ENCODE measurements around the gene SMC2. TPM values are rescaled to one million over a fixed set of nuclear protein-coding genes. Genes with fewer than 3 reads are reported as not detected.
A peak's percentile ranks its signal among the peaks of the same experiment; 100 is the strongest.

SMC2 gene
- total RNA-seq, 2 donors from 2014 or later = 2.6 to 21.4 TPM

GRCh38 chr9:104078596-104078995 lies 15.5 kb upstream of the SMC2 start:
- TF ChIP-seq CTCF (IDR thresholded peaks at IDR 0.05) (no peak), POLR2A (IDR thresholded peaks at IDR 0.05) (no peak)
- intact Hi-C loops (cut with DNase I) = no loop called here
- ATAC-seq (no peak), DNase-seq (no peak)
- Histone ChIP-seq H3K4me3 (no peak overlapping the region), H3K27me3 (no peaks in the 10 kb centered on the region), H3K4me1 (peaks cover 13% of the 10 kb centered on the region), H3K36me3 (replicated peaks in 1 of 2; ENCODE audit: insufficient read depth in 1 of 2, low read depth in 2 of 2) (no peaks in the 10 kb centered on the region), H3K9me3 (peaks cover 0 to 8% (median 0%) of the 10 kb centered on the region in 3 donors), H3K27ac (no peak overlapping the region)

- DNase-seq (no peak), ATAC-seq (no peak)
- Histone ChIP-seq H3K27ac (no peak overlapping the region), H3K9me3 (peaks cover 0 to 8% (median 0%) of the 10 kb centered on the region in 3 donors), H3K4me3 (no peak overlapping the region), H3K4me1 (no peaks in the 10 kb centered on the region), H3K36me3 (replicated peaks in 1 of 2; ENCODE audit: insufficient read depth in 1 of 2, low read depth in 2 of 2) (no peaks in the 10 kb centered on the region), H3K27me3 (no peaks in the 10 kb centered on the region)
- intact Hi-C loops (cut with DNase I) = no loop called here
- TF ChIP-seq POLR2A (IDR thresholded peaks at IDR 0.05) (no peak), CTCF (IDR thresholded peaks at IDR 0.05) (no peak)
These were observed 13.1 kb upstream of the SMC2 start for GRCh38 chr9:104080983-104081382.

- Histone ChIP-seq H3K27ac (no peak overlapping the region), H3K4me3 (no peak overlapping the region), H3K27me3 (no peaks in the 10 kb centered on the region), H3K4me1 (no peaks in the 10 kb centered on the region), H3K36me3 (replicated peaks in 1 of 2; ENCODE audit: insufficient read depth in 1 of 2, low read depth in 2 of 2) (no peaks in the 10 kb centered on the region), H3K9me3 (peaks cover 0 to 8% (median 0%) of the 10 kb centered on the region in 3 donors)
- ATAC-seq (no peak), DNase-seq (no peak)
- TF ChIP-seq CTCF (IDR thresholded peaks at IDR 0.05) (no peak), POLR2A (IDR thresholded peaks at IDR 0.05) (no peak)
- intact Hi-C loops (cut with DNase I) = no loop called here
- WGBS, 2 donors = 88 to 93% methylated on average over 1 of the region's 1 CpG
These were observed 11.9 kb upstream of the SMC2 start for GRCh38 chr9:104082168-104082567.

GRCh38 chr9:104085525-104085924 lies 8.6 kb upstream of the SMC2 start:
- H3K36me3 ChIP-seq (replicated peaks in 1 of 2; ENCODE audit: insufficient read depth in 1 of 2, low read depth in 2 of 2) = no peaks in the 10 kb centered on the region
- H3K27me3 ChIP-seq = no peaks in the 10 kb centered on the region
- H3K9me3 ChIP-seq = peaks cover 0 to 8% (median 0%) of the 10 kb centered on the region in 3 donors
- ATAC-seq (no peak), DNase-seq (no peak)
- TF ChIP-seq POLR2A (IDR thresholded peaks at IDR 0.05) = no peak
- TF ChIP-seq CTCF (IDR thresholded peaks at IDR 0.05) = no peak
- no peaks in the 10 kb centered on the region for H3K4me1 ChIP-seq
- H3K27ac ChIP-seq = no peak overlapping the region
- WGBS, 2 donors = 54 to 59% methylated on average over 1 of the region's 1 CpG
- intact Hi-C loops (cut with DNase I) = no loop called here
- no peak overlapping the region for H3K4me3 ChIP-seq

GRCh38 chr9:104087894-104088293 lies 6.2 kb upstream of the SMC2 start:
- Histone ChIP-seq H3K9me3 (no peaks in the 10 kb centered on the region), H3K27ac (no peak overlapping the region), H3K4me3 (no peak overlapping the region), H3K4me1 (peaks cover 14% of the 10 kb centered on the region), H3K27me3 (no peaks in the 10 kb centered on the region), H3K36me3 (replicated peaks in 1 of 2; ENCODE audit: insufficient read depth in 1 of 2, low read depth in 2 of 2) (no peaks in the 10 kb centered on the region)
- WGBS, 2 donors = 69 to 73% methylated on average over 3 of the region's 3 CpGs
- ATAC-seq (no peak), DNase-seq (no peak)
- no peak for TF ChIP-seq POLR2A (IDR thresholded peaks at IDR 0.05)
- TF ChIP-seq CTCF (IDR thresholded peaks at IDR 0.05) = peak in 1 of 7 experiments; percentile 10
- intact Hi-C loops (cut with DNase I) = no loop called here

Data from body of pancreas (tissue), 4 donors.